ENCODE data around the gene MDK. TPM values are rescaled to one million over a fixed set of nuclear protein-coding genes. Genes with fewer than 3 reads are reported as not detected.
"Not testable (repeated sequence)": the region's sequence is repeated elsewhere in the genome, so short reads cannot be mapped to it uniquely, and the experiment has no call there.

The MDK gene
- total RNA-seq, 1 experiment from 2014 or later = 563 TPM

DNA sequence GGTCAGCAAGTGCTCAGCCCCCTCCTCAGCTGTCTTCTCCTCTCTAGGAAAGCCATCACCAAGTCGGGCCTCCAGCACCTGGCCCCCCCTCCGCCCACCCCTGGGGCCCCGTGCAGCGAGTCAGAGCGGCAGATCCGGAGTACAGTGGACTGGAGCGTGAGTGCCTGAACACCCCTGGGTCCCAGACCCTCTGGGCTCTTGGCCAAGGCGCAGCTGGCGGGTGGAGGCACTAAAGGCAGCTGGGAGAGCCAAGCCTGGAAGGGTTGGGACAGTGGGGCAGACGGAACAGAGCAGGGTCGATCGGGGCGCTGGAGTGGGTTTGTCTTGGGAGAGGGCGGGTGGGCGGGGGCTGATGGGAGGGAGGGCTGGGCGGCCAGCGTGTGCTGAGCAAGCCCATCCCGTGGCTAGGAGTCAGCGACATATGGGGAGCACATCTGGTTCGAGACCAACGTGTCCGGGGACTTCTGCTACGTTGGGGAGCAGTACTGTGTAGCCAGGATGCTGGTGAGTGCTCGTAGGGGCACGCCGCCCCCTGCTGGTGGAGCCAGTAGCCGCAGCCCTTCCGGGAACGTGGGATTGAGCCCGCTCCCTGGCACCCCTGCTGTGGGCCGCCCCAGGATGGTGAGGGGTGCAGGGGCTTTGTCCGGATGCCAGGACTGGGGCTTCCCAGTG is 14.1 kb upstream of the MDK start:
- no peak for DNase-seq (ENCODE audit: low spot score)

DNA sequence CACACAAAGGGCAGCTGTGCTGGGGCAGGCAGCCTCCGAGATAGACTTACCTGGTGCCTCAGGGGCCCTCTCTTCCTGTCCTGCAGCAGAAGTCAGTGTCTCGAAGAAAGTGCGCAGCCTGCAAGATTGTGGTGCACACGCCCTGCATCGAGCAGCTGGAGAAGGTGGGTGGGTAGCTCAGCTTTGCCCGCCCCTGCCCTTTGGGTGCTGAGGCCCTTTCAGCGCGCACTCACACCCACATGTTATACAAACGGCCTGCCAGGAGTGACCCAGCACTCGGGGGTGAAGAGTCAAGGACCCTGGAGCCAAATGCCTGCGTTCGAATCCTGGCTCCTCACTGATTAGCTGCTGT is 13.6 kb upstream of the MDK start:
- no peak for DNase-seq (ENCODE audit: low spot score)

DNA sequence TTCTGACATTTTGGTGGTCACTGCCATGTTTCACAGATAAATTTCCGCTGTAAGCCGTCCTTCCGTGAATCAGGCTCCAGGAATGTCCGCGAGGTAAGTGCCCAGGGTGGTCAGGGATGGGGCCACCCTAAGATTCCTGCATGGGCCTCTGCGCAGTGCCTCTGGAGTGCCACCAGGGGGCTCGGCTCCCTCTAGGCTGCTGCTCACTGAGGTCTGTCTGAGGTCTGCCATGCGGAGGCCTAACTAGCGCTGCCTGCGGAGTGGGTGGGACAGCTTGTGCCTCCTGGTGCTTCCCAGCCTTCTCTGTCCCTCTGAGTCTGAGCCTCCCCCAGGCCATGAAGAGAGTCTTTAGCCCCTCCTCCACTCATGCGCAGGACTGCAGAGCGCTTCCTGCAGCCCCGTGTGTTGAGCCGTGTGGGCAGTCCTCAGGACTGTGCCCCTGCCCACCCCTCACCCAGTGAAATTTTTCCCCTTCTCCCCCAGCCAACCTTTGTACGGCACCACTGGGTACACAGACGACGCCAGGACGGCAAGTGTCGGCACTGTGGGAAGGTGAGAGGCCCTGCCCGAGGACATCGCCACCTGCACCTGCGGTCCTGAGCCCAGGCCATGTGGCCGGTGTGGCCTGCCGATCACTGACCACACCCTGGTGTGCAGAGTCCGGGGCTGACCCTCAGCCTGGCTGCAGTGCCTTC is 11.9 kb upstream of the MDK start:
- peak; percentile 72 for DNase-seq (ENCODE audit: low spot score)

DNA sequence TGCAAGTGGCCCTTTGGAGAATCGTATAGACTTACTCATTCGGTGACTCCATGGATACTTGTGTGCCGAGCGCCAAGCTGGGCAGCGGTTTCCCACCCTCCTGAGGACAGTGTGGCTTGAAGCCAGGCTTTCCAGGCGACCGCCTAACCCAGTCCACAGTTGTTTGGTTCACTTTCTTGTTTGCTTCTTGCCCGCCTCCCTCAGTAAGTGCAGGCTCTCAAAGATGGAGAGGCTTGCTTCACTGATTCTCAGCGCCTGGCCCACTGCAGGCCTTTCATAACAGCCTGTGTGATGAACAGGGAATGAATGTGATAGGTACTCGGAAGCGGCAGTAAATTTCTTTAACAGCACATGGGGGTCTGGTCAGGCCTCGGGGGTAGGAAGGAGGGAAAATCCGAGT is 11.2 kb upstream of the MDK start:
- no peak for DNase-seq (ENCODE audit: low spot score)

DNA sequence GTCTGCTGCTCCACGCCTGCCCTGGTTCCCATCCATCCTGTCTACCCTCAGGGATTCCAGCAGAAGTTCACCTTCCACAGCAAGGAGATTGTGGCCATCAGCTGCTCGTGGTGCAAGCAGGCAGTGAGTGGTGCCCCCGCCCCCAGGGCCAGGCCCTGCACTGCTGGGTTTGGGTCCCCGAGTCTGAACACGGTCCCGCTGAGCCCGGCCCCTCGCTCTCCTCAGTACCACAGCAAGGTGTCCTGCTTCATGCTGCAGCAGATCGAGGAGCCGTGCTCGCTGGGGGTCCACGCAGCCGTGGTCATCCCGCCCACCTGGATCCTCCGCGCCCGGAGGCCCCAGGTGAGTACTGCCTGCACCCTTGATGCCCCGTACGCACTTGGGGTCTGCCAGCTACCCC is 10.2 kb upstream of the MDK start:
- DNase-seq (ENCODE audit: low spot score) = not testable (repeated sequence)

DNA sequence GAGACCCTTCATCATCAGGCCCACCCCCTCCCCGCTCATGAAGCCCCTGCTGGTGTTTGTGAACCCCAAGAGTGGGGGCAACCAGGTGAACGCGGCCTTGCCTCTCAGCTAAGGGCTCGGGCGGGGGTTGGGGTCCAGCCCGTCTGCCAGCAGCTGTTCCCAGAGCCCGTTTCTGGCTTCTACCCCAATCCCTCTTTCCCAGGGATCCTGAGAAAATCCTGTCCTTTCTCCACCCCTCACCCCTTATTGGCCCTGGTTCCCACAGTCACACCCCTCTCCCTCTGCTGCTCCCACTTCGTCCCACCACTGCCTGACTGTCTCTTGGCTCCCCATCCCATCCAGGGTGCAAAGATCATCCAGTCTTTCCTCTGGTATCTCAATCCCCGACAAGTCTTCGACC is 9.4 kb upstream of the MDK start:
- DNase-seq (ENCODE audit: low spot score) = no peak

DNA sequence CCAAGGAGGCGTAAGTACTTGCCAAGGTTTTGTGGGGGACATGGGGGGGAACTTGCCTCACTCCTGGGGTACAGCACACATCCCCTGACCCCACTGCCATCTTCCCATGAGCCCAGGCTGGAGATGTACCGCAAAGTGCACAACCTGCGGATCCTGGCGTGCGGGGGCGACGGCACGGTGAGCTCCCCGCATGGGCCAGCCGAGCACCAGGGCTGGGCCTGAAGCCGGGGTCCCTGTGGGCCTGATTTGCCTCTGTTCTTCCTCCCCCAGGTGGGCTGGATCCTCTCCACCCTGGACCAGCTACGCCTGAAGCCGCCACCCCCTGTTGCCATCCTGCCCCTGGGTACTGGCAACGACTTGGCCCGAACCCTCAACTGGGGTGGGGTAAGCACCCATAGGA is 9.0 kb upstream of the MDK start:
- not testable (repeated sequence) for DNase-seq (ENCODE audit: low spot score)

DNA sequence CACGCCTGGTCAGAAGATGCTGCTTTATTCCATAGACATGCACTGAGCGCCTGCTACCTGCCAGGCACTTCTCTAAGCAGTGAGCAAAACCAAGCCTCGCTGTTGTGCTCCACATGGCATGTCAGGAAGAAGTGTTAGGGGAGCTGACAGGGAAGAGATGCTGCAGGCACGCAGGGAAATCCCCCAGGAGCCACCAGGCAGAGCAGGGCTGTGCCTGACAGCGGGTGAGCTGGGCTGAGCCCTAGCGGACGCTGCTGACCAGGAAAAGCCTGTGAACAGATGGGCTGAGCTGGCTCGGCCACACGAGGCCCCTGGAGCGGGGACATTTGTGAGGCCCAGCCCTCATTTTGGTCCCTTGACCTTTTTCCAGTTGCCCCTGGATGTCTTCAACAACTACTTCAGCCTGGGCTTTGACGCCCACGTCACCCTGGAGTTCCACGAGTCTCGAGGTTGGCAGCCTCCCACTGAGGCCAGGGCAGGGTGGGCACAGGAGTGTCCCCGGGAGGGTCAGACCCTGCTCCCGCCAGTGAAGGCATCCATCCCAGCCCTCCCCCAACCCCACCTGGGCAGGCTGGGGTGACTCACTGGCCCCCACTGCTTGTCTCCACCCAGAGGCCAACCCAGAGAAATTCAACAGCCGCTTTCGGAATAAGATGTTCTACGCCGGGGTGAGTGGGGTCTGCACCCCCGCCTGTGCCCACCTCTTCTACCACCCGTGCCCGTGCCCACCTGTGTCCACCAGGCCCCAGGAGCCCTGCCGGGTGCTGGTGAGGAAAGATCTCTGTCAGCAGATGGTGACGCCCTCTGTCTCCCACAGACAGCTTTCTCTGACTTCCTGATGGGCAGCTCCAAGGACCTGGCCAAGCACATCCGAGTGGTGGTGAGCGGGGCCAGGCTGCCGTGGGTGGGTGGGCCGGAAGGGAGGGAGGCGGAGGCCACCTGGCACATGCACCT is 7.4 kb upstream of the MDK start:
- DNase-seq (ENCODE audit: low spot score) = no peak

DNA sequence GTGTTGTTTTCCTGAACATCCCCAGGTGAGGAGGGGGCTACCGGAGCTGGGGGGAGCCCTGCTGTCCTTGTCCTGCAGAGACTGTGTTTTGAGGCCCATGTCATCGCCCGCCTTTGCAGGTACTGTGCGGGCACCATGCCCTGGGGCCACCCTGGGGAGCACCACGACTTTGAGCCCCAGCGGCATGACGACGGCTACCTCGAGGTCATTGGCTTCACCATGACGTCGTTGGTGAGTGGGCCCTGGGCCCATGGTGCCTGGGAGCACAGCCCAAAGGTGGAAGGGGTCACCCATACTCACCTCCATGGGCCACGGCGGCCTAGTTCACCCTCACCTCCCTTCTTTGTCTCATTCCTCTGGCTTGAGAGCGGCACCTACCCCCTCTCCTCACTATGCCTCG is 6.7 kb upstream of the MDK start:
- no peak for DNase-seq (ENCODE audit: low spot score)

DNA sequence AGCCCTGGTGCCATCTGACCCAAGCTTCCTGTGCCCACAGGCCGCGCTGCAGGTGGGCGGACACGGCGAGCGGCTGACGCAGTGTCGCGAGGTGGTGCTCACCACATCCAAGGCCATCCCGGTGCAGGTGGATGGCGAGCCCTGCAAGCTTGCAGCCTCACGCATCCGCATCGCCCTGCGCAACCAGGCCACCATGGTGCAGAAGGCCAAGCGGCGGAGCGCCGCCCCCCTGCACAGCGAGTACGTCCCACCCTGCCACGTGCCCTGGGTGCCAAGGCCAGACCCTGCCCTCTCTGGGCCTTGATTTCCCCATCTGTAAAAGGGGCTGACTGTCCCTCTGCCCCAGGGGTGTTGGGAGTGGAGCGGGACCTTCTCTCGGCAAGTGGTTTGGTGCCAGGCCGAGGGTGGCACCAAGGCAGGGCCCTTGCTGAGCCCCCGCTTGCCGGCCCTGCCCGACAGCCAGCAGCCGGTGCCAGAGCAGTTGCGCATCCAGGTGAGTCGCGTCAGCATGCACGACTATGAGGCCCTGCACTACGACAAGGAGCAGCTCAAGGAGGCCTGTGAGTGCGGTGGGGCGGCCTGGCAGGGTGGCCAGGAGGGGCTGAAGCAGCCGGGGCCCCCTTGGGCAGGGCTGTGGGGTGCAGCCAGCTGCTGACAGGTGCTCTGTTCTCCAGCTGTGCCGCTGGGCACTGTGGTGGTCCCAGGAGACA is 5.9 kb upstream of the MDK start:
- DNase-seq (ENCODE audit: low spot score) = no peak

DNA sequence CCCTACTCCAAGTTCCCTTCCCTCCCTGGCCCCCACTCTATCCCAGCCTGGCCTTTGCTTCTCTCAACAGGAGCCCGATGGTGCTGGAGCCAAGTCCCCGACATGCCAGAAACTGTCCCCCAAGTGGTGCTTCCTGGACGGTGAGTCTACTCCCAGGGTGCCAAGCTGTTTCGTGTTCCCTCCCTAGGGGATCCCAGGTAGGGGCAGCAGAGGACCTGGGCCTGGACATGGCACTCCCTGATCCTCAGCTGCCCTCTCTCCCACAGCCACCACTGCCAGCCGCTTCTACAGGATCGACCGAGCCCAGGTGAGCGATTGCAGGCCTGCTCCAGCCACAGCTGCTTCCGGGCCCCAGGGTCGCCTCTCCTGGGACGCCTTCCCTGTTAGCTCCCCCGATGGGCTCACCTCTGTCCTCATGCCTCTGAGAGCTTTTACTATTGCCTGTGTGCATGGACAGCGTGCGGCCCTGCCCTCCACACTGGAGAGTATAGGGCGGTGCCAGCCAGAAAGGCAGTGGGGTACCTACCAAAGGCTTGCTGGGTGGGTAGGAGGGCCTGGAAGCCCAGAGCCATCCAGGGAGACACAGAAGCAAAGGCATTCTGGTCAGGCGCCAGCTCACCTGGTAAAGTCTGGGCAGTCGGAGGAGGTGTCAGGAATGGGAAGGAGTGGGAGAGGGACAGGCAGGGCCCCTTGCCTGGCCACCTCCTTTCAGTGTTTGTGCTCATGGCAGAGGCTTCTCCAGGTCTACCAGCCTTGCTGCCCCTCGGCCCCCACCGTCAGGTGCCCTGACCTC is 5.0 kb upstream of the MDK start:
- DNase-seq (ENCODE audit: low spot score) = no peak

DNA sequence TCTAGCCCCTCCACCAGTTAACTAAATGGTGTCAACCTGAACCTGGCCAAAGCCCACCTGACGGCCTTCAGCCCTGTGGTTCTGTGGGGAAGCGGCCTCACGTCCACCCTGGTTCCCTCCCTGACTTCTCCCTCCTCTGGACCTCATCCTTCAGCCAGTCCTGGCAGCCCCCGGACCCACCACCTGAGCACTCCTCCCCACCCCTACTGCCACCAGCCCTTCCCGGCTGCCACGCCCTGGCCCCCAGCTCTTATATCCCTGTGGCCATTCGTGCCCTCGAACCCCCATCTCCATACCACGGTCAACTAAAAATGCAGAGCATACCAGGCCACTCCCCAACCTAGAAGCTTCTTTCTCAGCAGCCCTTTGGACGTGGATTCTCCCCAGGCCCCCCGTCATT is 4.2 kb upstream of the MDK start:
- DNase-seq (ENCODE audit: low spot score) = no peak

DNA sequence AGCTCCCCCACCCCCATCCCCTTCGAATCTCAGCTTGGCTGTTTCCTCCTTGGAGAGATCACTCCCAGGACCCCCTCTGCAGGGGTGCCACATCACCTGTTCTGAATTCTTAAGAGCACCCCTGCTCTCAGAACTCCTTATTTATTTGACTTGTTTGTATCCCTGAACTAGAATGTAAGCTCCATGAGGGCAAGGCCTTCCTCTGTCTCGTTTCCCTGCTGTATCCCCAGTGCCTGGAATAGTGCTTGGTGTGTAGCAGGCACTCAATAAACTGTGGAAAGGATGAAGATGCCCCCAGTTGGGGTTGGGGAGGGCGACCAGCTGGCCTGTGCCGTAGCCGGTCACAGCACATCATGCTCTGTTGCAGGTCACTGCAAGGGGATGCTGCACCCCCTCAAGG is 3.6 kb upstream of the MDK start:
- DNase-seq (ENCODE audit: low spot score) = no peak

DNA sequence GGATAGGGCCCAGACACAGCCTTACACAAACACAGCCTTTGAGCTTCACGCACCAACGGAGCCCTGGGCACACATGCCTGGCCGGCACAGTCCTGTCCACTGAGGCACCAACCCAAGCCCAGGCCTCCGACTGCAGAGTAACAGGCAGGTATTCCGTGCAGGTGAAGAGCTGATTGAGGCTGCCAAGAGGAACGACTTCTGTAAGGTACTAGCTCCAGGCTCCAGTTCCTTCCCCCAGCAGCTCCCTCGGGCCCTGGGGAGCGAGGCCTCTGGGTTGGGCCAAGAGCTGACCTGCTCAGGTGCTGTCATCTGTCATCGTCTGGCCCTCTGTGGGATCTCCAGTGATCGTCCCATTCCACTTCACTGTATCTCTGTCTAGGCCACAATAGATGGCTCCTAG is 3.2 kb upstream of the MDK start:
- no peak for DNase-seq (ENCODE audit: low spot score)

DNA sequence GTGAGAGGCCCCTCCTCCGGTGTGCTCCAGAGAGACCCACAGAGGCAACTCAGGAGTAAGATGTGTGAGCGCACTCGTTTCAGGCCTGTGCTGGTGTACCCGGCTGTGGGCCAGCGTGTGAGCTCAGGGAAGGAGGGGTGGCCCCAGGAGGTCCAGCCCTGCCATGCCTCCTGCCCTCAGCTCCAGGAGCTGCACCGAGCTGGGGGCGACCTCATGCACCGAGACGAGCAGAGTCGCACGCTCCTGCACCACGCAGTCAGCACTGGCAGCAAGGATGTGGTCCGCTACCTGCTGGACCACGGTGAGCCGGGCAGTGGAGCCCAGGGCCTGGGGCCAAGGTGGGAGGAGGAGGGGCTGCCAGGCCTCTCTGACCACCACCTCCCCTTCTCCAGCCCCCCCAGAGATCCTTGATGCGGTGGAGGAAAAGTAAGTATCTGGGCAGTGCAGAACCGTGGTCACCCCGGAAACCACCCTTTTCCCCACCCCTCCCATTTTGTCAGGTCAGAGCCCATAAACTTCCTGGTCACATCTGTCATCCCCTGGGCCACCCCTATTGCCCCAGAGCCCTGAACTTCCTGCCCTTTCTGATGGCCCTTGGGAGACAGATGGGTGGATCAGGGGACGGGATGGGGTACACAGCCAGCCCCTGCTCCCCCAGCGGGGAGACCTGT is 2.5 kb upstream of the MDK start:
- no peak for DNase-seq (ENCODE audit: low spot score)

DNA sequence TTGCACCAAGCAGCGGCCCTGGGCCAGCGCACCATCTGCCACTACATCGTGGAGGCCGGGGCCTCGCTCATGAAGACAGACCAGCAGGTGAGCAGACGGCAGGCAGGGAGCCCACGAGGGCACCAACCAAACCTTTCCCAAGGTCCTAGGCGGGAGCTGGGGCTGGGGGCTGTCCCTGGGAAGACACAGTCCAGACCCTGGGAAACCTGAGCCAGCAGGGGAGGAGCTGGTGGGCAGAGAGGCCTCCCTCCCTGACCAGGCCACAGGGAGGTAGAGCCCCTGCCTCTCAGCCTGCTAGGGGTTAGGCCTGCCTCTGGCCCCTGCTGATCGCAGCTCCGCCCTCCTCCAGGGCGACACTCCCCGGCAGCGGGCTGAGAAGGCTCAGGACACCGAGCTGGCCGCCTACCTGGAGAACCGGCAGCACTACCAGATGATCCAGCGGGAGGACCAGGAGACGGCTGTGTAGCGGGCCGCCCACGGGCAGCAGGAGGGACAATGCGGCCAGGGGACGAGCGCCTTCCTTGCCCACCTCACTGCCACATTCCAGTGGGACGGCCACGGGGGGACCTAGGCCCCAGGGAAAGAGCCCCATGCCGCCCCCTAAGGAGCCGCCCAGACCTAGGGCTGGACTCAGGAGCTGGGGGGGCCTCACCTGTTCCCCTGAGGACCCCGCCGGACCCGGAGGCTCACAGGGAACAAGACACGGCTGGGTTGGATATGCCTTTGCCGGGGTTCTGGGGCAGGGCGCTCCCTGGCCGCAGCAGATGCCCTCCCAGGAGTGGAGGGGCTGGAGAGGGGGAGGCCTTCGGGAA is 1.8 kb upstream of the MDK start:
- DNase-seq (ENCODE audit: low spot score) = not testable (repeated sequence)

DNA sequence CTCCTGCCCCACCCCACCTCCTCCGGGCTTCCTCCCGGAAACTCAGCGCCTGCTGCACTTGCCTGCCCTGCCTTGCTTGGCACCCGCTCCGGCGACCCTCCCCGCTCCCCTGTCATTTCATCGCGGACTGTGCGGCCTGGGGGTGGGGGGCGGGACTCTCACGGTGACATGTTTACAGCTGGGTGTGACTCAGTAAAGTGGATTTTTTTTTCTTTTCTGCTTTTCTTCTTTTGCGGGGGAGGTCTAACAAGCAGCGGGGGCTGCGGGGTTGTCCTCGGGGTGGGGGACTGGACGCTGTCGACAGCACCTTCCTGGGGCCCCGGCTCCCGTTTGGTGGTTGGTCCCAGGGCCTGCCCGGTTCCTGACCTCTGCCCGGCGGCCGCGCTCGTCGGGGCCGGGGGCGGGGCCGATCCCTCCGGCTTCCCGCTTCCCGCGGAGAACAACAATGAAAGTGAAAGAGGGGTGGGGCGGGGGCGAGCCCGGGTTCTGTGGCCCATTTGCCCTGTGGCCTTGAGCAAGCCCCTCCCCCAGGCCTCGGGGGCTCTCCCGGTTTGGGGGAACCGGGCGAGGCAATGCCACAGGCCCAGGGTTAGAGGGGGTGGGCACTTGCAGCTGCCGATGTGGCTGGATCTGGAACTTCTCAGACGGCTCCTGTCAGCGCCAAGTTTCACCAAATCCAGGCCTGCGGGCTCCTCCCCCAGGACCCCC is 975 bp upstream of the MDK start:
- DNase-seq (ENCODE audit: low spot score) = peak; percentile 60

DNA sequence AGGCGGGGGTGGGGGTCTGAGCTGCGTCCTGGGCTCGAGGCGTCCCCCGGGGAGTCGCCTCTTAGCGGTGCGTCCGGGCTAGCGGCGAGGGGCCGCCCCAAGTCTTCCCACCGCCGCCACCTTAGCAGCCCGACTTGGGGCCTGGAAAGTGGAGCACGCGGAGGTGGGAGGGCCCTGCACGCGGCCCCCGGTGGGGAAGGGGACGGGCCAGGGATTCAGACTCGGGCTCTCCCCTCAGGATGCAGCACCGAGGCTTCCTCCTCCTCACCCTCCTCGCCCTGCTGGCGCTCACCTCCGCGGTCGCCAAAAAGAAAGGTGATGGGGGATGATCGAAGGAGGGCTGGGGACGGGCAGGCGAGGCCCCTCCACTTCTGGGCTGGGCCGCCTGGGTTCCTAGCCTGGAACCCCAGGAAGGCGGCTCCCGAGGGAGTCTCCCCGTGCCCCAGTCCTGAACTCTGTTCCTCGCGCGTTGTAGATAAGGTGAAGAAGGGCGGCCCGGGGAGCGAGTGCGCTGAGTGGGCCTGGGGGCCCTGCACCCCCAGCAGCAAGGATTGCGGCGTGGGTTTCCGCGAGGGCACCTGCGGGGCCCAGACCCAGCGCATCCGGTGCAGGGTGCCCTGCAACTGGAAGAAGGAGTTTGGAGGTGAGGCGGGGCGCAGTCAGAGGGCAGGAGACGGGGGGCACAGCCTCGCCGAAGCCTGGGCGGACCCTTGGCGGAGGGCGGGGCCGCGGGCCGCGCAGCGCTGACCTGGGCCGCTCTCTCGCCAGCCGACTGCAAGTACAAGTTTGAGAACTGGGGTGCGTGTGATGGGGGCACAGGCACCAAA is 563 bp downstream of the MDK start:
- DNase-seq (ENCODE audit: low spot score) = no peak

Measured in H4 (cell line).